ENCODE measurements around the gene USP15. TPM values are rescaled to one million over a fixed set of nuclear protein-coding genes. Genes with fewer than 3 reads are reported as not detected.

The USP15 gene
- total and polyA plus RNA-seq, 2 experiments from 2014 or later = 39.9 to 51.0 TPM

DNA sequence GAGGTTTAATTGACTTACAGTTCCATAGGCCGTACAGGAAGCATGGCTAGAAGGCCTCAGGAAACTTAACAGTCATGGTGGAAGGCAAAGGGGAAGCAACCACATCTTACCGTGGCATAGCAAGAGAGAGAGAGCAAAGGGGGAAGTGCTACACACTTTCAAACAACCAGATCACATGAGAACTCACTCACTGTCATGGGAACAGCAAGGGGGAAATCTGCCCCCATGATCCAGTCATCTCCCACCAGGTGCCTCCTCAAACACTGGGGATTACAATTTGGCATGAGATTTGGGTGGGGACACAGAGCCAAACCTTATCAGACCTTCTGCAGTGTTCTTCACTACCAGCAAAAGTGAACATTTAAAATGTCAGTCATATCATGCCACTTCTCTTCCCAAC, 58.9 kb downstream of the USP15 start:
- DNase-seq (ENCODE audit: low read depth in 1 of 2, low spot score in 1 of 2) = no peak
- TF ChIP-seq, protein P1, sequence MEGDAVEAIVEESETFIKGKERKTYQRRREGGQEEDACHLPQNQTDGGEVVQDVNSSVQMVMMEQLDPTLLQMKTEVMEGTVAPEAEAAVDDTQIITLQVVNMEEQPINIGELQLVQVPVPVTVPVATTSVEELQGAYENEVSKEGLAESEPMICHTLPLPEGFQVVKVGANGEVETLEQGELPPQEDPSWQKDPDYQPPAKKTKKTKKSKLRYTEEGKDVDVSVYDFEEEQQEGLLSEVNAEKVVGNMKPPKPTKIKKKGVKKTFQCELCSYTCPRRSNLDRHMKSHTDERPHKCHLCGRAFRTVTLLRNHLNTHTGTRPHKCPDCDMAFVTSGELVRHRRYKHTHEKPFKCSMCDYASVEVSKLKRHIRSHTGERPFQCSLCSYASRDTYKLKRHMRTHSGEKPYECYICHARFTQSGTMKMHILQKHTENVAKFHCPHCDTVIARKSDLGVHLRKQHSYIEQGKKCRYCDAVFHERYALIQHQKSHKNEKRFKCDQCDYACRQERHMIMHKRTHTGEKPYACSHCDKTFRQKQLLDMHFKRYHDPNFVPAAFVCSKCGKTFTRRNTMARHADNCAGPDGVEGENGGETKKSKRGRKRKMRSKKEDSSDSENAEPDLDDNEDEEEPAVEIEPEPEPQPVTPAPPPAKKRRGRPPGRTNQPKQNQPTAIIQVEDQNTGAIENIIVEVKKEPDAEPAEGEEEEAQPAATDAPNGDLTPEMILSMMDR (IDR thresholded peaks at IDR 0.05; ENCODE audit: low read depth, low read length) = no peak
- Histone ChIP-seq H3K4me1 (ENCODE audit: low read depth) (no peaks in the 10 kb centered on the region), H3K27ac (no peak overlapping the region), H3K27me3 (no peaks in the 10 kb centered on the region), H3K9me3 (ENCODE audit: low read depth) (no peaks in the 10 kb centered on the region), H3K4me3 (no peak overlapping the region), H3K36me3 (peaks cover 10% of the 10 kb centered on the region)

DNA sequence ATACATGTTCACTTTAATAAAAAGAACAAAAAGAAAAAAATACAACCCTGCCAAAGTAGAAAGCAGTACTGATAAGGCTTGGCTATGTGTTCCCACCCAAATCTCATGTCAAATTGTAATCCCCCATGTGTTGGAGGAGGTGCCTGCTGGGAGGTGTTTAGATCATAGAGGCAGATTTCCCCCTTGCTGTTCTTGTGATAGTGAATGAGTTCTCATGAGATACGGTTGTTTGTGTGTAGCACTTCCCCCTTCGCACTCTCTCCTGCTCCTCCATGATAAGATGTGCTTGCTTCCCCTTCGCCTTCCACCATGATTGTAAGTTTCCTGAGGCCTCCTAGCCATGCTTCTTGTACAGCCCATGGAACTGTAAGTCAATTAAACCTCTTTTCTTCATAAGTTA, 59.9 kb downstream of the USP15 start:
- TF ChIP-seq, protein P1 (IDR thresholded peaks at IDR 0.05; ENCODE audit: low read depth, low read length) = no peak
- no peaks in the 10 kb centered on the region for H3K27me3 ChIP-seq

DNA sequence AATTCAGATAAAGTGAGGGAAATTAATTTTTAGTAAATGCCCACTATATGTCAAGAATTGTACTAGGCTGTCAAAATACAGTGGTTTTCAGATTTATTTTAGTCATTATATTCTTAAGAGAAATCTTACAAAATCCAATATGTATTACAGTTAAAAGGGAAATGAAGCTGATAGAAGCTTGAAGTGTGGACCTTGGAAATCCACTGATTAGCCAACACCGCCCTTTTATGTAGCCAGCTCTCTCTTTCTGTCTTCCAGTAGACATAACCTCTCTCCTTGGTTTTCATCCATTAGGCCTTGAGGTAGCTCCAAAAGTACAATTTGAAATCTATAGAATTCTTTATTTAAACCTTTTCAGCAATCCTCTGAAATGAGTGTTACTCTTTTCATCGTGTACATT, 63.2 kb downstream of the USP15 start:
- Histone ChIP-seq H3K9me3 (ENCODE audit: low read depth) (no peaks in the 10 kb centered on the region), H3K27me3 (no peaks in the 10 kb centered on the region), H3K4me1 (ENCODE audit: low read depth) (no peaks in the 10 kb centered on the region), H3K27ac (no peak overlapping the region), H3K4me3 (no peak overlapping the region), H3K36me3 (peaks cover 10% of the 10 kb centered on the region)
- DNase-seq (ENCODE audit: low read depth in 1 of 2, low spot score in 1 of 2) = no peak
- TF ChIP-seq, protein P1 (IDR thresholded peaks at IDR 0.05; ENCODE audit: low read depth, low read length) = no peak

More for the DNA sequence above, 59.9 kb downstream of the USP15 start:
- DNase-seq (ENCODE audit: low read depth in 1 of 2, low spot score in 1 of 2) = no peak
- Histone ChIP-seq H3K4me1 (ENCODE audit: low read depth) (no peaks in the 10 kb centered on the region), H3K4me3 (no peak overlapping the region), H3K9me3 (ENCODE audit: low read depth) (no peaks in the 10 kb centered on the region), H3K36me3 (peaks cover 10% of the 10 kb centered on the region), H3K27ac (no peak overlapping the region)

DNA sequence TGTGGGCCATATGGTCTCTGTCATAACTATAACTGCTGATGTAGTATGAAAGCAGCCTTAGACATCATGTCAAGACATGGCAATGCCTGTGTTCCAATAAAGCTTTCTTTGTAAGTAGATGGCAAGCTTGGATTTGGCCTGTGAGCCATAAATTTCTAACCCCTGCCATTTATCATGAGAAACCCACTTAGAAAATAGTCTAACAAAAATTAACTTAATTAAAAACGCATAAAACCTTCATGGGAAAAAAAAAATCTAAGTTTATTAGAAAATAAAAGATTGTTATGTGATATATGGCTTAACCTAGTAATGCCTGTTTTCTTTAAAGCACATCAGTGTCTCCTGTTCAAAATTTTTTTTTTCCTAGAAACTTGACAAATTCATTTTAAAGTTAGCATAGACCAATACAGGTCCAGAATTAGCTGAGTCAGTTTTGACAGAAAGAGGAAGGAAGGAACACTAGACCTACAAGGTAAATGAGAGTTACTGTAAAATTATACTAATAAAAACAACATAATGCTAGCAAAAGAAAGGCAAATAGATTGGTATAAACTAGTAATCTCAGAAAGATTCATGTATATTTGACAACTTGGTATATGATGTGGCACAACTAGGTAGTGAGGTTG, 68.2 kb downstream of the USP15 start:
- DNase-seq (ENCODE audit: low read depth in 1 of 2, low spot score in 1 of 2) = no peak
- TF ChIP-seq, protein P1 (IDR thresholded peaks at IDR 0.05; ENCODE audit: low read depth, low read length) = no peak
- no peak overlapping the region for H3K27ac ChIP-seq
- no peaks in the 10 kb centered on the region for H3K27me3 ChIP-seq
- no peak overlapping the region for H3K4me3 ChIP-seq
- no peaks in the 10 kb centered on the region for H3K36me3 ChIP-seq
- no peaks in the 10 kb centered on the region for H3K9me3 ChIP-seq (ENCODE audit: low read depth)
- H3K4me1 ChIP-seq (ENCODE audit: low read depth) = no peaks in the 10 kb centered on the region

DNA sequence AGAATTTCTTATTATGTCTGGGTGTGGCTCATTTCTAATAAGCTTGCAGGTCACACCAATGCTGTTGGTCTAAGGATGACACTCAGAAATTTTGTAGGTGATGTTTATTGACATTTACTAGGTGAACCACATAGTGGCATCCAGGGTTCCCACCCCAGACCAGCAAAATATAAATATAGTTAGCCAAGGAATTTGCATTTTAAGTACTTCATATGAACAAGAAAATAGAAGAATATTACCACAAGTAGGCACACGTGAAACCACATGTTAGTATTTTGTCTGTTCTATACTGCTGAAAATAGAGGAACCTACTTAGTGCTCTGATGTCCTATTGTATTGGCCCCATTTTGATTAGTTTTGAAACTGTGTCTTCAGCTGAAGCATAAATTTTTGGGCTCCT, 71.1 kb downstream of the USP15 start:
- Histone ChIP-seq H3K9me3 (ENCODE audit: low read depth) (no peaks in the 10 kb centered on the region), H3K36me3 (no peaks in the 10 kb centered on the region), H3K27ac (no peak overlapping the region), H3K27me3 (no peaks in the 10 kb centered on the region), H3K4me3 (no peak overlapping the region), H3K4me1 (ENCODE audit: low read depth) (no peaks in the 10 kb centered on the region)
- DNase-seq (ENCODE audit: low read depth in 1 of 2, low spot score in 1 of 2) = no peak
- TF ChIP-seq, protein P1 (IDR thresholded peaks at IDR 0.05; ENCODE audit: low read depth, low read length) = no peak
